NCI-H2107 (cell line): ENCODE measurements around the gene MTOR.

Source experiments
- DNase-seq: peaks from one replicate; lab custom pipeline; 2025; lab: John Stamatoyannopoulos, UW

MTOR gene

DNA sequence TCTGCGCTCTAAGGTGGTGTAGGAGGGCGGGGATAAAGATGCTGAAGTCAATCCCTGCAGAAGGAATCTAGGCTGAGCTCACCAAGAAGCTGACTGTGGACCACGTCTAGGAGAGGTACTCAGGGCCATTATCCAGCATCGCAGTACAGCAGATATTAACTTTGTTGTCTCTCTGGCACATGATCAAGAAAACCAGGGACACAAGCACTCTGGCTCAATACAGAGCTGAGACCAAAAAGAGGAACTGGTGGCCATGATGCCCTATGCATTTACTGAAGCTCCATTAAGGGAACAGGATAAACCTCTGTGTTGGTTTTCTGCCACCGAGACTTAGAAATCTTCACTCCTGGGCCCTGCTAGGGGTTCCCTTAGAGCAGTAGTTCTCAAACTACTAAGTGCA lies 111.2 kb downstream of the MTOR start:
- DNase-seq = no peak

DNA sequence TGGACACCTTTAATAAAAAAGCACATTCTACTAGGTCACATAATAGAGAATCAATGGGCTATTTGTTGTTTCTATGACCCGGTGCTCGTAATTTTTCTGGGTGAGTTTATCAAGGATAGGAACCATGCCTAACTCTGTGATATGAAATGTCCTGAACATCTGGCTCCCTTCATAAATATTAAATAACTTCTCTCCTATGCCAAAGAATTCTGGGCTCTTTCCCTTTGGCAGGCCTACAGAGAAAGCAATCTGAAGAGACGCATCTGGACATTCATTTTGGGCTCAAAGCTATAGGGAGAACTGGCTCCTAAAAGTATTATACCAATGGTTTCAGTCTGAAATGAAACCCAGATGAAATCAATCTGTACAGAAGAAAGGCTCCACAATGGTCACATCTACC lies 112.0 kb downstream of the MTOR start:
- DNase-seq = no peak

DNA sequence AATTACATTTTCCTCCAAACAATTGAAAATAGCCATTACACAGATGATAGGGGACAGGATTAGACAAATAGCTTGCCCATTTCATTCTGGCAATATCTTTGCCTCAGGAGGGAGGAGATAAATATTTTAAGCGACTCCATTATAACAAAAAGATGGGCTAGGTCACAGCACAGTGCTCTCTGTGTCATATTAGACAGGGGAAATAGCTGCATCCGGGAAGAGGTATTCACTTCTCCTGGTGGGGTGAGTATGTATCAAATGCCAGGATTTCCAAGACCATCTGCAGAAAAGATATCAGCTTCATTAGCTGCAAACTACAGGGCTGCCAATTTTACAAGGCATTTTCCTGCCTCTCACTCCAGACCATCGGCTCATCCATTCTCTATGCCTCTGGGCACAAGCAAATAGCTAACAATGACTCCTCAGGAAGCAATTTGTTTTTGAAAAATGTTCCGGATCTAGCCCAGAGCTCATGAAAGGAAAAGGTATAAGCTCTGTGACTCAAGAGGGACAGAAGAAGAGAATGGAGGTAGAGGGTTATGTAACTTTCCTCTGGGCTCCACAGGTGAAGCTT lies 115.1 kb downstream of the MTOR start:
- DNase-seq = no peak

DNA sequence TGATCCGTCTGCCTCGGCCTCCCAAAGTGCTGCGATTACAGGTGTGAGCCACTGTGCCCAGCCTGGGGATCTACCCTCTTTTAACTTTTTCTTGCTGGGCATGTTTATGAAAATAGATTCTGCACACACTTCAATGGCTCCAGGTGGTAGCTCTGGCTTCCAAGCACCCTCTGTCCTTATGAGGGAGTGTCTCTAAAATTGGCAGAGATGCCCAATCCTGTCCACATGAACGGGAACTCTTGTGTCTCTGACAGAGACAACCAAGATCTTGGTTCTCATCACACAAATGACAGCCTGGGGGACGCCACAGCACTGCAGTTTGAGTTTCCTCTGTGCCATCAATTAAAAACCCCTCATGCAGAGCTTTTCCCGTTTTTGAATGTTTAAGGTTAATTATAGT lies 116.6 kb downstream of the MTOR start:
- DNase-seq = no peak

DNA sequence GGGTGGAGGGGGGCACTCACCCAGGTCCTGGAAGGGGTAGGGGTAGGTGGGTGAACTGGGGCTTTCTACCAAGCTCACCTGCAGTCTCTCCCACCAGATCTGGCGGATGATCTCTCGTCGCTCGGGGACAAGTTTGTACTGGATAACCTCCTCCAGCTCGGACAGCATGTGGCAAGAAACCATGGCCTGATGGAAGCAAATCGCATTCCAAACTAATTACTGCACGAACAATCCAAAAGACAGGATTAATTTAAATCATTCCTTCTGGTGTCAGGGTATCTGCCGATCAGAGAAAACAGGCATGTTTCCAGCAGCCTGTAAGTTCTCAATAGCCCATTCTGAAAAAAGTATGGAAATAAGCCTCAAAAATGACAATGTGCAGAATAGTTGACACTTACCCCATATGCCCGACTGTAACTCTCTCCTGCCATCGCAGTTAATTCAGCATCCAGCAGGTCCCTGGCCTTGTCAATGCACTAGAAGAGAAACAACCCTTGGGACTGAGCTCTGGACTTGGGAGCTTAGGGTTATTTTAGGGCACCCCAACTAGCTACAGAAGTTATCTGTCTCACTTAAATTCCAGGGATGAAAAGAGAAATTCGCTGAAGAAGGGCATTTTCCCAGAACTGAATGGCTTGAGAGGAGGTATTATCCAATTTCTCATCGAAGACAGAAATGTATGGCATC lies 117.6 kb downstream of the MTOR start:
- no peak for DNase-seq

DNA sequence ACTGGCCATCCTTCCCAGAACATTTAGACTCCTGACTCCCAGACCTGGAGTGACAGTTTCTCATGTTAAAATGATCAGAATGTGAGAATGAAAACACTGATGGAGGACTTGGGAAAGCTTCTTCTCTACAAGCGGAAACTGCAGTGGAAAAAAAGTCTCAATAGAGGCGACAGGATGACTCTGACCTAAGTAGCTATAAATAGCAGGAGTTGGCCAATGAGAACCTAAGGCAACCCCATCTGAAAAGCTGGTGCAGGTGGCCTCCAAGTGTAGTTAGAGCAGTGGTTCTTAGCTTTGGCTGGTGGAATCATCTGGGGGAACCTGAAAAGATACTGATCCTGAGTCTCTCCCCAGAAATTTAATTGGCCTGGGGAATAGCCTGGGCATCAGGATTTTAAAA lies 118.4 kb downstream of the MTOR start:
- no peak for DNase-seq

DNA sequence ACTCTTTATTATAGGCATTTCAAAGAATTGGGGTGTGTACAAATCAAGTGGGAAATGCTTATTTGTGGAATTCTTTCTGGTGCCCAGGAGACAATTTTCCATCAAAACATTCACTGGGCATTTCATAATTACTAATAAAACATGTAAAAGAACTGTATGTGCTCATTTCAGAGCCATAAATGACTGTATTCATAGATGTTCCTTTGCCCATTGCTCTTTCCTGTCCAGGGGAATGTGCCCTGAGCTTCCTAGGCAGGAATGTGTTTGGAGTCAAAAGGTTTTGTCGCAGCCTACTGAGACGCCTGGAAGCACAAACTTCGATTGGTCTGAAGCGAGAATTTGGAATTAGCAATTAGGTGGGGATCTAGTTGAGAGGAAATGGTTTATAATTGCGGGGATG lies 119.0 kb downstream of the MTOR start:
- DNase-seq = no peak

DNA sequence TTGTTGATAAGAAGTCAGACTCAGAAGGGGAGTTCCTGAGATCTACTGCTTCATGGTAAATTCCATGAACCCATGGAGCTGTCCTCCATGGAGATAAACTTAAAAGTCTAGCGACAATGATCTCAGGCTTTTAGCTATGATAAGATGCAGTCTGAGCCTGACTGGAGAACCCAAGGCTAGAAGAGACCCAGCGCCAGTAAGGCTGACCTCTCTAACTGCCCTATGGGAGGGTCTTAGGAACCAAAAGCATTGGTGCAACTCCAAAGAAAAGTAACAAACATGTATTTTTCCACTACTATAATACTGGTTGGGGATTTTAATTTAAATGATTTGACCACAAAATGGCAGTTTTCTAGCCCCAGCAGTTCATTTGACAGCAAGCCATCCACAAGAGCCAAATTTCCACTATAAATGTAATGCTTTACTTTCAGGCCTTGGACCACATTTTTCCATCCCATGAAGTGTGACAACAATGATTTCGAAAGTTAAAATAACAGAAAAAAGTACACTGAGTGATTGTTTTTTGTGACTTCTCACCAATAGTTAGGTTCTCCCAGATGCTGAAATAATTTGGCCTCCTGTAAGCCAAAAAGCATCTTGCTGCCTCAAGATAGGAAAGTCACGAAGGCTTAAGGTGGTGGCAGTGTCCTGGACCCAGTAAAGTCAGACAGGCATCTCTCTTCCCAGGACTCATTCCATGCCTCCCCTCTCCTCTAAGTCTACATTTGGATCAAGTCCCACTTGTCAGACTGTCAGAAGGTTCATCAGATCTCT lies 119.5 kb downstream of the MTOR start:
- no peak for DNase-seq

DNA sequence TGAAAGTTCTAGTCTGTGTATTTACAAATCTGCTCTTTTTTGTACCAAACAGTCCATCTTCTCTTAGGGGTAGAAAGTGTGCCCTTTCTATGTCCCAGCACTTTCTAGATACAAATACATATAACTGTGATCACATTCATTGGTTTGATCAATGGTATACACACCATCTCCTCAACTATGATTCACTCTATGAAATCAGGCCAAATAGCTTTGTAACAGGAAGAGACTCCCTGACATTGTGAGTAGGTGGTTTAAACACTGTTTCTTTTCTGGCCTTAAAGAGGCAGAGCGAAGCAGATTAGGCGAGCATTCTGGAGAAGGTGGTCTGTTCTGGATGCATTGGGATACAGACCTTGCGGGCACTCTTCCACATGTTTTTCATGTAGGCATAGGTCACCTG lies 123.4 kb downstream of the MTOR start:
- DNase-seq = no peak

DNA sequence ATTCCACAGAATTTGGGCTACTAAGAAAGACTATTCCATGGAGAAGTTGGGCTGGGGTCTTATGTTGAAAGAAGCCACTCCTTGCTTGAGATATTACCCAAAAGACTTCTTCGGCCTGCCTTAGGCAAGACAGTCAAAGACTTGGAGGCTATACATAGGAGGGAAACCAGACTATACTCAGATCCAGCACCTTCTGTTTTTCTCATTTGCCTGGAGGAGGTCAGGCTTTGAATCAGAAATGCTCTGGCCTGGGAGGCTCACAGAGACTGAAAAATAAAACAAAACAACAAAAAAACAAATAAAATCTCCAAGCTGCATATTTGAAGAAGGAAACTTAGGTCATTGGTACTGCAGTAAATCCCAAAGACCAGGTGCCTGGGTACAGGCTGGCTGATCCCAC lies 124.3 kb downstream of the MTOR start:
- no peak for DNase-seq

DNA sequence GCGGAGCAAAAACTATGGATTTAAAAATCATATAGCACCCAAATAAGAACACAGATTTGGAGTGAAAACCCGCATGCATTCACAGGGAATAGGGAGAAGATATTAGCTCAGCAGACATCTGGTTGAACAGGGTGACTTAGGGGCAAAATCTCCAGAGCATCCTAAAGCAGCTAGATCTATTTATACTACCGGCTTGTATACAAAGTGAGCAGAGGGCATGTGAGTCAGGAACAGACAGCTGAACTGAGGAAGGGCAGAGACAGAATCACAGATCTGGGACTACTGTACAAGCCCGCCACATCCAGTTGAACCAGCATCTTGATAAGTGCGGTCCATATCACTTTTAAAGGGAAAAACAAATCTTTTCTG lies 127.5 kb downstream of the MTOR start:
- no peak for DNase-seq

DNA sequence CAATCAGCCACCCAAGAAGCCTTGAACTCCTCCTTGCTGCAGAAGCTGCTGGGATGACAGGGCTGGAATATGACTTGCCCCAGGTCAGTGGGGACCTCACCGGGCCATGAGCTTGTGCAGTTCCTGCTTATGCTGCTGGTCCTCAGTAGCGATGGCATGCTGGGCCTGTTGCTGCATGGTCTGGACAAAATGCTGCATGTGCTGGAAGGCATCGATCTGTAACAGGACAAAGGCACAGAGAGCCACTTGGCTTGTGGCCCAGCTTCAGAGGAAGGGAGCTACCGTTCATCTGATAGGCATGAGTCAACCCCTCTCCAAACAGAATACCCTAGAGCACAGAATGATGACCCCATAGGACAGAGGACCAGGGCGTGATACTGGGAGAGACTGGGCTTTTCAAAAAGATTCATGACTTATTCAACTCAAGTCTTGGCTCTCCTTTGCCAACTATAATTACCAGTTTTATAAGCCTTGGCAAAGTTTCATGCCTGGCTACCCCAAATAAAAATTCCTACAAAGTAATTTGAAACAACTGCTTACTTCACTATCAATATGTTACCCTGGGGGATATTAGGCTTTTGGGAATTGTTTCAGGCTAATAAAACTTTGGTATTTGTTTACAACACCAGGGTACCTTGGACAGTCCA lies 128.0 kb downstream of the MTOR start:
- DNase-seq = no peak

DNA sequence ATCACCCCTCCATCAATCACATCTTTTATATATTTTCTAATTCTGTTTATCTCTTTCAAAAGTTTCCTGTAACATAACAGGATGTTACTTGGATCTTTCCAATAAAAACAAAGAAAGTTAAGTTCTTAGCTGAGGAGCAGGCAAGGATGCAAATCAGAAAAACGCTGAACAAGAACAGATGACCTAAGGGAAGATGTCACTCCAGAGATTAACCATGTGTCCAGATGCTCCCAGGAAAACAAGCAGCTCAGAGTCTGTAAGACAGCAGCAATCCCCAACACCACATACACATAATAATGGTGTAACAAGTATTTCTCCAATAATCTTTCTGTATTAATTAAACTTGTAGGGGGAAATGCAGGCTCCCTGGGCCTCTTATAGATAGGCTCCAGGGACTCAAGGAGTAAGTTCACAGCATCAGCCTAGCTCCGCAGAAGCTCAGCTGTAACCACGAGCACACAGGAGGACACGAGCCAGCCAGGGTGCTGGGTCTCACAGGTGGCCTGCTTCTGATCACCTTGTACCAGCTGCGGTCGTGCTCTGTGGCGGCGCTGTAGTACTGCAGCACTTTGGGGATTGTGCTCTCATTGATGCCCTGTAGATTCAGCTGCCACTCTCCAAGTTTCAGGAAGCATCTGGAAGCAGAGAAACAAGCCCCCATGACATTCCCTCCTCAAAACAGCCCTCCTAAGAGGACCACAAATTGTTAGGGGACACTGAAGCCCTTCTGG lies 129.6 kb downstream of the MTOR start:
- no peak for DNase-seq

DNA sequence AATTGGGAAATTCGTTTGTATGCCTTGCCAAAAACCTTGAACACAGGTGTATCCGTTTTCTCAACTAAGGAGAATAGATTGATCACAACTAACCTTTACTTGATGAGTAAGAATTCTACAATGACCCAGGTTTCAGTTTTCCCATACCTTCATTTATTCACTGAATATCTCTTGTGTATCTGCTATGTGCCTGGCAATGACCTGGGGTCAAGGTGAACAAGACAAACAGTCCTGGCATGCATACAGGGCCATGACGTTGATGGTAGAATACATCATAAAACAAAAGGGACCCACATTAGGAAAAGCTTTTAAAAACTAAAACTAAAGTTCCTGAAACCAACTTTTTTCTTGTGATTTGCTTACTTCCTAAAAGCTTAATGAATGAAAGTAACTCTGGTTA lies 130.5 kb downstream of the MTOR start:
- no peak for DNase-seq

DNA sequence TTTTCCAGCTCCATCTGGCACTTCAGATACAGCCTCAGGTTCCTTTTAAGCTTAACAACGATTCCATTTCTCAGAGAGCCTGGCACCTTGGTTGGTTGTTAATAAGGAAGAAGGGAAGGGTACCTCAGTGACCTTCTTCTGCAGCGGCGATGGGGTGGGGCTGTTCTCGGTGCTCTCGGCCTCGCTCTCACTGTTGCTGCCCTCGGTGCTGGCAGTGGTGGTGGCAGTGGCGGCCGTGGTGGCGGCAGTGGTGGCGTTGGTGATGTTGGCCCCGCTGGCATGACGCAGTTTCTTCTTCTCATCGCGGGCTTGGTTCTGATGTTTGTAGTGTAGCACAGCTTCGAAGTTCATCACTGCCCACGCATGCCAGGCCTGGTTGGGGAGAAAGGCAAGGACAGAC lies 131.9 kb downstream of the MTOR start:
- no peak for DNase-seq

DNA sequence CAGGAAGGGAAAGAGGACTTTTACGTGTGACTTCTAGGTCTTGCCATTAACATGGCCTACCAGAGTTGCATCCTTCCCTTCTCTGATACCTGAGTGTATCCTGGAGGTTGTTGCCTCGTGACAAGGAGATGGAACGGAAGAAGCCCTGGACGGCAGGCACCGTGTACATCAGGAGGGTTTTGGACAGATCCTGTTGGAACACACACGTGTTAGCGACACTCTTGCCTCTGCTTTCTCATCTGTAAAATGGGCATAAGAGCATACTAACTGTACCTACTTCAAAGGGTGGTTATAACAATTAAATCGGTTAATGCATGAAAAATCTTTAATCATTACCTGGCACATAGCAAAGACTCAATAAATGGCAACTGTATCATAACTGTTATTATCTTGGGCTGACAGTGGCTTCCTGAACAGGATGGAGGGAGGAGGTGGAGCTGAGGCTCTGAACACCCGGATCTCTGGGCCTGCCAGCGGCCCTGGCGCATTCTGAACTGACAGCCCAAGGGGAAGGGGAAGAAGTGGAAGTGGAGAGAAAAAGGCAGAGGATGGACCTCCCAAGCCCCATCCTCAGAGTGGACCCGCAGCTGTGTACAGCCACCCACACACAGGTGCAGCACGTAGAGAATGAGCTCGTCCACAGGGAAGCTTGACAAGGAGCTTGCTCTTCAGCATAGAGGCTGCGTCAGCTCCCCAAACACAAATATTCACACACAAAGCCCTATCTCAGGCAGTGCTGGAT lies 132.5 kb downstream of the MTOR start:
- no peak for DNase-seq

DNA sequence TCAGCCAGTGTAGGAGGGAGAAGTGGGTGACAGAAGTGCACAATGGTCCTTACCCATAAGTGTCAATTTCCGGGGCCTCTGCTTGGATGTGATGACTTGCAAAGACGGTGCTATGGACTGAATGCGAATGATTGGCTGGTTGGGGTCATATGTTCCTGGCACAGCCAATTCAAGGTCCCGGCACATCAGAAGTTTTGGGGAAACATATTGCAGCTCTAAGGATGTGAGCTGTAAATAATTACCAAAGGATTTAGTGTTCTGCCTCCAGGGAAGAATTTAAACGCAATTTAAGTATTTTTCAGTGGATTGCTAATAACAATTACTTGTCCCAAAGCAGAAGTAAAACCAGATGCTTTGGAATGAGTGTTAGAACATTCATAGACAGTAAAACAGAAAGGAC lies 135.8 kb downstream of the MTOR start:
- DNase-seq = no peak

DNA sequence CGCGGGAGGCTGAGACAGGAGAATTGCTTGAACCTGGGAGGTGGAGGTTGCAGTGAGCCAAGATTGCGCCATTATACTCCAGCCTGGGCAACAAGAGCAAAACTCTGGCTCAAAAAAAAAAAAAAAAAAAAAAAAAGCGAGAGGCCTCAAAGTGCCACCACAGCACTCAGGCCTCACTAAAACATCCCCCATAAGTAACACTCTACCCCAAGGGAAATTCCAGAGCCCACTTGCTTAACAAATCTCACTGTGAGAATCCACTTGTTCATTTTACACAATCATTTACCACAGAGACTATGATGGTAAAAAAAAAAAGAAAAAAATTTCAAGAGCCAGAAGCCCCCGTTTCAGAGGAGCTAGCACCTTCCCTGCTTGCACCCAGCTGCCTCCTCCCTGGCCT lies 136.4 kb downstream of the MTOR start:
- no peak for DNase-seq

DNA sequence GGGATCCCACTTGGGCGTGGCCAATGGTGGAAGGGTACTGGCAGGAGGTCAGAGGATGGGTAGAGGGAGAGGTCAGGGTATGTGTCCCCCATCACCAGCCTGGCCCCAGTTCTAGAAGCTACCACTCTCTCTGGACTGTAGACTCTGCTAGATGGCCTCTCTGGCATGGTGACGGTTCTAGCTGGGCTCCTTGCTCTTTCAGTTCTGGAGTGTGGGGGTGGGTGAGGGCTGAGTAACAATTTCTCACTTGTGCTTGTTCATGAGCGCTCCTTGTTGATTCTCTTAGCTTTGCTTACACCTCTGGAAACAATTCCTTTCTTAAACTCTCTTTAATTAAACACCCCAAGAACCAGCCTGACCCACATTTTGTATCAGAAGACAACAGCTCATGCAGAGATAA lies 137.4 kb downstream of the MTOR start:
- DNase-seq = no peak

DNA sequence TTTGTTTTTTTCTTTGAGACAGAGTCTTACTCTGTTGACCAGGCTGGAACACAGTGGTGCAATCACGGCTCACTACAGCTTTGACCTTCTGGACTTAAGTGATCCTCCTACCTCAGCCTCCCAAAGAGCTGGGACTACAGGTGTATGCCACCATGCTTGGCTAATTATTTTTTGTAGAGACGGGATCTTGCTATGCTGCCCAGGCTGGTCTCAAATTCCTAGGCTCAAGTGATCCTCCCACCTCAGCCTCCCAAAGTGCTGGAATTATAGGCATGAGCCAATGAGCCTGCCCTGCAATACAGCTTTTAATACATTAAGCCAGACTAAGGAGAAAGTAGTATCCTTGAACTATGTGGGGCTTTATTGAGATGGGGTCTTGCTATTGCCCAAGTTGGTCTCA lies 146.0 kb downstream of the MTOR start:
- DNase-seq = no peak

DNA sequence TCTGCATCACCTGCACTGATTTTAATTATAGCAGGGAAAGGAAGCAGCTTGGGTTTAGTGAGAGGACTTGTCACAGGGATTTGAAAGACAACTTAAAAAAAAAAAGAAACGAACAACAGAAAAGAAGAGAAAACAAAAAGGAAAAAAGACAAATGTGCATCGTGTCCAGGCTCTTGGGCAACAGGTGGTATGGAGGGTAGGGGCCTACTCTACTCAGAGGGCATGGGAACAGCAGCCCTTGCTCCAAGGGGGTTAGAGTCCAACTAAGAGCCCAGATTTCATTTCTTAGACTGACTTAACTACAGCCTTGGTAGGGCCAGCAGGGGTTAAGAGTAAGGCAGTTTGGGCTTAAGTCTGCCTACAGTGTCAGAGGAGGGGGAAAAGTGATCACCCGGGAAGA lies 147.4 kb downstream of the MTOR start:
- DNase-seq = no peak
